ENCODE measurements around the gene SLC25A25. TPM values are rescaled to one million over a fixed set of nuclear protein-coding genes. Genes with fewer than 3 reads are reported as not detected.
"Not testable (repeated sequence)": the region's sequence is repeated elsewhere in the genome, so short reads cannot be mapped to it uniquely, and the experiment has no call there.

Gene SLC25A25
- total RNA-seq, 1 donor from 2014 or later = 16.8 TPM

- Mint-ChIP-seq H3K4me3 (no peak overlapping the region), H3K36me3 (ENCODE audit: low read depth) (no peaks in the 10 kb centered on the region), H3K27ac (ENCODE audit: unreplicated experiment) (no peak overlapping the region), H3K27me3 (ENCODE audit: low read depth) (no peaks in the 10 kb centered on the region), H3K4me1 (peaks cover 3% of the 10 kb centered on the region), H3K9me3 (no peaks in the 10 kb centered on the region)
- DNase-seq (ENCODE audit: low read depth, low spot score) = peak; percentile 53
- peak; percentile 91 for TF ChIP-seq CTCF (conservative IDR thresholded peaks at IDR 0.05)
These were observed 33.0 kb upstream of the SLC25A25 start for GRCh38 chr9:128034821-128035652.

GRCh38 chr9:128036522-128036921 lies 31.5 kb upstream of the SLC25A25 start:
- not testable (repeated sequence) for H3K9me3 Mint-ChIP-seq; DNase-seq (ENCODE audit: low read depth, low spot score); H3K4me3 Mint-ChIP-seq; H3K27me3 Mint-ChIP-seq (ENCODE audit: low read depth); H3K36me3 Mint-ChIP-seq (ENCODE audit: low read depth); H3K4me1 Mint-ChIP-seq; H3K27ac Mint-ChIP-seq (ENCODE audit: unreplicated experiment)

DNA sequence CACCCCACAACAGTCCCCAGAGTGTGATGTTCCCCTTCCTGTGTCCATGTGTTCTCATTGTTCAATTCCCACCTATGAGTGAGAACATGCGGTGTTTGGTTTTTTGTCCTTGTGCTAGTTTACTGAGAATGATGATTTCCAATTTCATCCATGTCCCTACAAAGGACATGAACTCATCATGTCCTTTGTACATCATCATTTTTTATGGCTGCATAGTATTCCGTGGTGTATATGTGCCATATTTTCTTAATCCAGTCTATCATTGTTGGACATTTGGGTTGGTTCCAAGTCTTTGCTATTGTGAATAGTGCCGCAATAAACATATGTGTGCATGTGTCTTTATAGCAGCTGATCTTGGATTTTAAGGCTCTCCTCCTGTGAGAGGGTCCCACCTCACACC lies 27.2 kb upstream of the SLC25A25 start:
- peaks cover 19% of the 10 kb centered on the region for H3K4me1 Mint-ChIP-seq
- H3K9me3 Mint-ChIP-seq; H3K27ac Mint-ChIP-seq (ENCODE audit: unreplicated experiment); H3K4me3 Mint-ChIP-seq; H3K27me3 Mint-ChIP-seq (ENCODE audit: low read depth); H3K36me3 Mint-ChIP-seq (ENCODE audit: low read depth); DNase-seq (ENCODE audit: low read depth, low spot score): not testable (repeated sequence)

DNA sequence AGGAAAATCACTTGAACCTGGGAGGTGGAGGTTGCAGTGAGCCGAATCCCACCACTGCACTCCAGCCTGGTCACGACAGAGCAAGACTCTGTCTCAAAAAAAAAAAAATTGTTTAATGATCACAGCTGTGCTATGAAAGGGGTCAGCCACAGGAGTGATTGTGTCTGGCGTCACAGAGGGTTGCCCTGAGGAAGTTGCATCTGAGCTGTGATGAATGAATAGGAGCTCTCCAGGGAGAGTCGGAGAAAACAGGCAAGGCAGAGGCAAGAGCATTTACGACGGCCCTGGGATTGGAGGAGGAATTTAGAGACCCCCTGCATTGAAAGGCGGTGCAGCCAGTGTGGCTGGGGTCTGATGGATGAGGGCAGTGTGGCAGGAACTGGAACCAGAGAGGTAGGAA lies 26.0 kb upstream of the SLC25A25 start:
- Mint-ChIP-seq H3K36me3 (ENCODE audit: low read depth) (no peaks in the 10 kb centered on the region), H3K9me3 (no peaks in the 10 kb centered on the region), H3K27ac (ENCODE audit: unreplicated experiment) (no peak overlapping the region), H3K27me3 (ENCODE audit: low read depth) (peaks cover 3% of the 10 kb centered on the region), H3K4me1 (peaks cover 19% of the 10 kb centered on the region), H3K4me3 (no peak overlapping the region)
- no peak for DNase-seq (ENCODE audit: low read depth, low spot score)
- TF ChIP-seq CTCF (conservative IDR thresholded peaks at IDR 0.05) = no peak

GRCh38 chr9:128043467-128043868 lies 24.6 kb upstream of the SLC25A25 start:
- Mint-ChIP-seq H3K9me3 (no peaks in the 10 kb centered on the region), H3K4me3 (no peak overlapping the region), H3K27ac (ENCODE audit: unreplicated experiment) (peak overlapping the region; percentile 75), H3K27me3 (ENCODE audit: low read depth) (peaks cover 3% of the 10 kb centered on the region), H3K4me1 (peaks cover 19% of the 10 kb centered on the region), H3K36me3 (ENCODE audit: low read depth) (no peaks in the 10 kb centered on the region)
- no peak for TF ChIP-seq CTCF (conservative IDR thresholded peaks at IDR 0.05)
- no peak for DNase-seq (ENCODE audit: low read depth, low spot score)

- not testable (repeated sequence) for DNase-seq (ENCODE audit: low read depth, low spot score); H3K27ac Mint-ChIP-seq (ENCODE audit: unreplicated experiment); H3K4me3 Mint-ChIP-seq; H3K27me3 Mint-ChIP-seq (ENCODE audit: low read depth); H3K9me3 Mint-ChIP-seq; H3K36me3 Mint-ChIP-seq (ENCODE audit: low read depth)
- H3K4me1 Mint-ChIP-seq = peaks cover 25% of the 10 kb centered on the region
These were observed 22.6 kb upstream of the SLC25A25 start for GRCh38 chr9:128045409-128045808.

GRCh38 chr9:128045831-128046230 lies 22.2 kb upstream of the SLC25A25 start:
- Mint-ChIP-seq H3K4me1 (peaks cover 25% of the 10 kb centered on the region), H3K36me3 (ENCODE audit: low read depth) (no peaks in the 10 kb centered on the region), H3K9me3 (no peaks in the 10 kb centered on the region), H3K27ac (ENCODE audit: unreplicated experiment) (no peak overlapping the region), H3K4me3 (no peak overlapping the region), H3K27me3 (ENCODE audit: low read depth) (peaks cover 3% of the 10 kb centered on the region)
- no peak for DNase-seq (ENCODE audit: low read depth, low spot score)
- TF ChIP-seq CTCF (conservative IDR thresholded peaks at IDR 0.05) = no peak

Data from neural crest cell (in vitro differentiated cells).